NCI-H187 treated with DMSO at 0.1 percent for 48 hours (cell line): Measurements from ENCODE around the gene MST1R.
"Not testable (repeated sequence)": the region's sequence is repeated elsewhere in the genome, so short reads cannot be mapped to it uniquely, and the experiment has no call there.

ENCODE experiments used
- DNase-seq: peaks from one replicate; lab custom pipeline; 2025; lab: John Stamatoyannopoulos, UW

MST1R gene

DNA sequence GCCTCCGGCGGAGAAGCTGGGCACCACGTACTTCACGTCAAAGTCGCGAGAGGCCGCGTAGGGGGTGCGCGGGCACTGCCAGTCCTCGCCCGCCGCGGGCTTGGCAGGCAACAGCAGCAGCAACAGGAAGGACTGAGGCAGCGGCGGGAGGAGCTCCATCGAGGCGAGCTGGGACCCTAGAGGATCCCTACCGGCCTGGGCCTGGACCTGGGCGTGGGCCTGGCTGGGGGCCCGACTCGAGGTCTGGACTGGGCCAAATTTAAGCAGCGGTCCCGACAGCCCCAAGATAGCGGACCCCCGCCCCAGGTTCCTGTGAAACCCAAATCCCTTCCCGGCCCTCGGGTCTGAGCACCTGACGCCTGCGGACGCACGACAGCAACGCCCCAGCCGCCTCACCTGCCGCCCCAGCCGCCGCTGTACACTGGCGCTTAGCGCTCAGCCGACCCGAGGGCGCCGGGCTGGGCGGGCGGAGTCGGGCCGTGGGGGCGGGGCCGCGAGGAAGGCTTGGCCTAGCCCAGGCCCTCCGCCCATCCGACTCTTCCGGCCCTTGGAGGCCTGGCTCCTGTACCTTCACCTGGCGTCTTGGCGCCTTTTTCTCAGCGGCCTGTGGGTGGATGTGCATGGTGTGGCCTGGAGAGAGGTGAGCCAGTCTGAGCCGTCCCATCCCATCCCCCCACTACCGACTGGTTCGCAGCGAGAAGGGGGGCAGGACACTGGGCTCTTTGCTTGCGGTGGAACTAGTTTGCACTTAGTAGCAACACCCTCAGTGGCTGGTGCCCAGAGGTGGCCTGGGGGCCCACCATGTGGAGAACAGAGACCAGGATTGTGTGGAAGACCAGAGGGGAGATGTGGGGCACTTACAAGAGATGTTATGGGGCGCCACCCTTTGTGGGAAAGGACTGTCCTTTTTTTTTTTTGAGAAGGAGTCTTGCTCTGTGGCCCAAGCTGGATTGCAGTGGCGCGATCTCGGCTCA, at the start of gene MST1R:
TSS of gene MST1R (minus strand) at position 423 of the 974 bp plus-strand sequence. CDS start at position 159, 264 bp downstream.
- DNase-seq = peak; percentile 67

DNA sequence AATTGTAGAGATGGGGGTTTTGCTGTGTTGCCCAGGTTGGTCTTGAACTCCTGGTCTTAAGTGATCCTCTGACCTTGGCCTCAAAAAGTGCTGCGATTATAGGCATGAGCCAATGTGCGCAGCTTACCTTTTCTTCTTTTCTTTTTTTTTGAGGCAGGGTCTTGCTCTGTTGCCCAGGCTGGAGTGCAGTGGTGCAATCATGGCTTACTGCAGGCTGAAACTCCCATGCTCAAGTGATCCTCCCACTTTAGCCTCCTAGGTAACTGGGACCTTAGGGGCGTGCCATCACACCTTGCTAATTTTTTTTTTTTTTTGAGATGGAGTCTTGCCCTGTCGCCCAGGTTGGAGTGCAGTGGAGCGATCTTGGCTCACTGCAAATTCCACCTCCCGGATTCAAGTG, 49.3 kb upstream of the MST1R start:
- DNase-seq = no peak

DNA sequence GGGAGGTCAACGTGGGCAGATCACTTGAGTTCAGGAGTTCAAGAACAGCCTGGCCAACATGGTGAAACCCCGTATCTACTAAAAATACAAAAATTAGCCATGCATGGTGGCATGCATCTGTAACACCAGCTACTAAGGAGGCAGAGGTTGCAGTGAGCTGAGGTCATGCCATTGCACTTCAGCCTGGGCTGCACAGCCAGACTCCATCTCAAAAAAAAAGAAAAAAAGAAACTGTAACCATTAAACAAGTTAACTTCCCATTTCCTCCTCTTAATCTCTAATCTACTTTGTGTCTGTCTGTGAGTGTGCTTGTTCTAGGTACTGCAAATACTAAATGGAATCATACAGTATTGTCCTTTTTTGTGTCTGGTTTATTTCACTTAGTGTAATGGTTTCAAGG, 39.0 kb upstream of the MST1R start:
- no peak for DNase-seq

DNA sequence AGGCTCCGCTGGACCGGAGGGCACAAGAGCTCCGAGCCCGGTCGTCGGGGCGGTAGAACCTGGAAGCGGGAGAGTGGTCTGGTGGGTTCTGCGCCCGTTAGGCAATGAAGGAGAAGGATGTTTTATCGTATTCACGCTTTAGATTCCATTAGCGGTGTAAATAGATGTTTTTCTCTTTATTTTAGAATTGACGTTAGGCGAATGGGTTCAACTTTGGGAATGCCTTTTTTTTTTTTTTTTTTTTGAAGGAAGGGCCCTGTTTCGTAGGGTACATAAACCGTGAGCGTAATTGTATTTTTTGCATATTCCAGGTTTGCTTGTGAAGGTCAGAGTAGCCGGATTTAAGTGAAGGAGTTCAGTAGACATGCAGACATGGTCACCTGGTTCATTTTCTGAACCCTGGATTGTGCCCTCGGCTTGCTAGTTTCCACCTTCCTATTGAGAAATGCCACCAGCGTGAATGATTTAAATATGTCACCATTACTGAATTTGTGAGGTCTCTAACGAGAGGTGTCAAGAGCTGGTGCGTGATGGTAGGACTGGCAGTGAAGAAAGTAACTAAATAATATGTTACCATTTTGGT, 37.1 kb upstream of the MST1R start:
- no peak for DNase-seq

DNA sequence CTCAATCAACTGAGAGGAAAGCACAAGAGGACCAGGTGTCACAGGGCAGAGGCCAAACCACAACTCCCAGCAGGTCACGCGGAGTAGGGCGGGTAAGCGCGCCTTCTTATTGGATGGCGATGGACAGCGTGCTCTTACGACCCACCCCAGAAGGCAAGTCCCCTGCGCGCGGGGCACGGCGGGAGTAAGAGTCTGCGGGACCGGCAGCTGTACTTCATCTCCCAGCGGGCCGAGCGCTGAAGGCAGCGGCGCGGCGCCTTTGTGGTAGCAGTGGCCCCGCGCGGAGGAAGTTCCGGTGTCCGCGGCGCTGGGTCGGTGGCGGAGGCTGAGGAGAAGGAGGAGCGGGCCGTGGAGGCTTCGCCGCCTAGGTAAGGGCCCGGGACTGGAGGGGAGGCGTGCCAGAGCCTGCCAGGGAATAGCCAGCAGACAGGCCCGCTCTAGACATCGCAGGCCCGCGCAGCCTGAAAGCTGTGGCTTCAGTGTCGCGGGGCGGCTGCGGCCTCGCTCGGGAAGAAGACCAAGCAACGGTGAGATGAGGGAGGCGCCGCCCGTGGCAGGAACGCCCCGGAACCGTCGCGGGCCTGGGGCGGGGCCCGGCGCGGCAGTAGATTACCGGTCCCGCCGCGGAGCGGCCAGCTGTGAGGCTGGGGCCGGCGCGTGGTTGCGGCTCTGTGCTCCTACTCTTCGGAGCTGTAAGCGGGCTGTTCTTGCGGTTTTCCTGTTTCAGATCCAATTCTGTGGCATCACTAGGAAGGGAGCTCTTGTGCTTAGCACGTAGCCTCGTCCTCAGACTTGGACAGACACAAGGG, 36.4 kb upstream of the MST1R start, which contains the start of gene RBM6:
TSS of gene RBM6 (plus strand) at position 293 of the 809 bp plus-strand sequence. CDS start 22,492 bp downstream, outside the sequence.
- peak; percentile 67 for DNase-seq

DNA sequence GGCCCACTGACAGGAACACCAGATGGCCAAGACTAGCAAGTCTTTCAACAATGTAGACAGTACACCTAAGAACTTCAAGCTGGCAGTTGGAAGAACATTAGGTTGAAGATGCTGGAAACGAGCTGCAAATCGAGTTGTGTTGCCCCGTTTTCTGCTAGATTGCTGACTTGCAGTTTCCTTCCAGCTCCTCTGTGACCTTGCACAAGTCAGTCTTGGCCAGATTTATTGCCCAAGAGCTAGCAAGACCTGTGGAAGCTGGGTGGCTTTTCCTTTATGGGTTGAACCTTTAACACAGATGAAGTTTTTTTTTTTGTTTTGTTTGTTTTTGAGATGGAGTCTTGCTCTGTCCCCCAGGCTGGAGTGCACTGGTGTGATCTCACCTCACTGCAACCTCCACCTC, 33.4 kb upstream of the MST1R start:
- no peak for DNase-seq

DNA sequence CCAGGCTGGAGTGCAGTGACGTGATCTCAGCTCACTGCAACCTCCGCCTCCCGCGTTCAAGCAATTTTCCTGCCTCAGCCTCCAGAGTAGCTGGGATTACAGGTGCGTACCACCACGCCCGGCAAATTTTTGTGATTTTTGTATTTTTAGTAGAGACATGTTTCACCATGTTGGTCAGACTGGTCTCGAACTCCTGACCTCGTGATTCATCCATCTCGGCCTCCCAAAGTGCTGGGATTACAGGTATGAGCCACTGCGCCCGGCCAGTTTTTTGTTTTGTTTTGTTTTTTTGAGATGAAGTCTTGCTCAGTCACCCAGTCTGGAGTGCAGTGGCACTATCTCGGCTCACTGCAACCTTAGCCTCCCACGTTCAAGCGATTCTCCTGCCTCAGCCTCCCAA, 28.6 kb upstream of the MST1R start:
- DNase-seq = not testable (repeated sequence)

DNA sequence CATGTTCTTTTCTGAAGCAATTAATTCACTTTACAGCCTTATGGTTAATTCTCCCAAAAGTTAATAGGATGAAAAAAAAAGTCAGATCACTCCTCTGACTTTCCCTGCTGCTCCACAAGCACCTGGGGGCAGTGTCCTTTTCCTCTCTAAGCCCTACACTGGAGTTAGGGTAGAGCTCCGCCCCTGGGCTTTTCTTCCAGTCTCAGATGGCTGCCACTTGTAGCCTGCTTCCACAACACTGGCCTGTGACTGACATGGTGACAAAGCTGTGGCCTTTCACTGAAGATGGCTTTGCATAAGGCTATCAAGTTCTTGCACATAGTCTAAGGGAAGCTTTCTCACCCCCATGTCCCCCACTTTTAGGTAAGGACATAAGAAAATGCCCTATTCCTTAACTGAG, 27.2 kb upstream of the MST1R start:
- no peak for DNase-seq

DNA sequence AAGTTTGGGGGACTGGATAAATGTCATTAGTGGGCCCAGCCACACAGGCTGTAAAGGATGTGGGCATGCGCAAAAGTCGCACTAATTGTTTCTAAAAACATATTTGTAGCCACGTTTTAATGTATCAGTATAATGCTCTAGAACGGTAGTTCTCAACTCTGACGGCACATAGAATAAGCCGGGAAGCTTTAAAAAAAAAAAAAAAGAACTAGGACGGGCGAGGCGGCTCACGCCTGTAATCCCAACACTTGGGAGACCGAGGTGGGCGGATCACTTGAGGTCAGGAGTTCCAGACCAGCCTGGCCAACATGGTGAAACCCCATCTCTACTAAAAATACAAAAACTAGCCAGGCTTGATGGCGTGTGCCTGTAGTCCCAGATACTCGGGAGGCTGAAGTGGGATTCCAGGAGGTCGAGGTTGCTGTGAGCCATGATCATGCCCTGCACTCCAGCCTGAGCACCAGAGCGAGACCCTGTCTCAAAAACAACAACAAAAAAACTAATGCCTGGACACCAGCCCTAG, 26.6 kb upstream of the MST1R start:
- DNase-seq = no peak

DNA sequence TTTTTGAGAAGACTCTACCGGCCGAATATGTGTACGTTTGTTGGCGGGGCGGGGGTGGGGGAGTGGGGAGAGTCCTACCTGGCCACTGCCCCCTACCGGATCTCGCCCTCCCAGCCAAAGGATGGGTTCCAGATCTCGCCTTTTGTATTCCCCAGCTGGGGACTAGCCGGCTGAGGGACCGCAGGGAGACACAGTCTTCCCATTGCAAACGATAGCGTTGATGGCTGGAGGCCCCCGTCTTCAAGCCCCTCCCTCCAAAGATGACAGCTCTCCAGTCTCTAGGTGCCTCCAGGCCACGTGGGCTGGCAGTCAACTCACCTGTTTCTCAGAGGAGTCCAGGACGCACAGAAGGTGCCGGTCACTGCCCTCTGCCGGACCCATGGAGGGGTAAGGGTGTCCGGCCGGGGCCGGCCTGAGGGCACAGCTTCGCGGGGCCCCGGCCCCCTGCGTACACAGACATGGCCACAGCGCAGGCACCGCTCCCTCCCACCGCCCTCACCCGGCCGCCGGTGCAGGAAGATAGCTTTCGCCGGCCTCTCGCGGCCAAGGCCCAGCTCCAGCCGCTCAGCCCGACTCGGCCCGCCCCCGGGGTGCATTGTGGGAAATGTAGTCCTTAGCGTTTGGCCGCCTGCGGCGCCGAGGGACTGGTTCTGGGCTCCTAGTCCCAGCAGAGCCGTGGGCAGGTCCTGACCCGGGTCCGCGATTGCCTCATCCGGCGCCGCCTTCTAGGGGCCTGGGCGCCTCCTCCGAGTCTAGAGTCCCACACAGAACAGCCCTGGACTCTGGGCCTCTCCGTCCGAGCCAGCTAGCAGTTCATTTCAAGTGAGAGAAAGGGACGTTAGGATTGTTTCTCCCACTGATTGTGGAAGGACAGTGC, 25.9 kb upstream of the MST1R start, which contains the start of gene MON1A:
TSS of gene MON1A (minus strand) at position 521 of the 877 bp plus-strand sequence. CDS start 16,465 bp downstream, outside the sequence.
- peak; percentile 2 for DNase-seq

DNA sequence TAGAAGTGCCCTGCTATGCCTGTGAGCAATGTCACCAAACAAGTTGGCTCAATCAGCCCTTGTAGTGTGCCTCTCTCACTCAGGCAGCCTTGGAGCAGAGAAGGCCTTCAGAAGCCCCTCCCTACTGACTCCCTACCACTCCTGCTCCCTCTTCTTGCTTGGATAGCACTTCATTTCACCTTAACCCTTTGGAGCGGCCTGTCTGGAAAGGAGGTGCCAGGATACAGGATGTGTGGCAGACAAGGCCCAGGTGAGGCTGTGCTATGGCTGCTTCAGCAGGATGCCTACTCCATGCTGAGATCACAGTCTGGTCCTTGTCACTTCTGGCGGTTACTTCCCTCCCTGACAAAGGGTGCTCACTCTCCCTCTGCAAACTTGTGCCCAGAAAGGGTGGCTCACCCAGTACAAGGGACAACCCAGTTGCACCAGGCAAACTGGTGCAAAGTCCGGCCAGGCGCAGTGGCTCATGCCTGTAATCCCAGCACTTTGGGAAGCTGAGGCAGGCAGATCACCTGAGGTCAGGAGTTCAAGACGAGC, 24.9 kb upstream of the MST1R start:
- DNase-seq = no peak

DNA sequence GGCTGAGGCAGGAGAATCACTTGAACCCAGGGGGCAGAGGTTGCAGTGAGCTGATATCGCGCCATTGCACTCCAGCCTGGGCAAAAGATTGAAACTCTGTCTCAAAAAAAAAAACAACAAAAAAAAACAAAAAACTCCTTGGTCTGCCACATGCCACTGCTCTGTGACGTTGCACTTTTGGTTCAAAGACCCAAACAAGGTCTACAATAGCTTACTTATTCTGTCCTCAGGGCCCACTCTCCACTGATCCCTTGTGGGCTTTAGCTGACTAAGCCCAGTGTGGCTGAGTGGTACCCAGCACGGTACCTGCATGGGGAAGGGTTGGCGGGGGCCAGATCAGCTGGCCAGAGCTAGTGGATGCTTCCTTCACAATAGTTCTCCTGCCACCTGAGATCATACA, 24.1 kb upstream of the MST1R start:
- no peak for DNase-seq

DNA sequence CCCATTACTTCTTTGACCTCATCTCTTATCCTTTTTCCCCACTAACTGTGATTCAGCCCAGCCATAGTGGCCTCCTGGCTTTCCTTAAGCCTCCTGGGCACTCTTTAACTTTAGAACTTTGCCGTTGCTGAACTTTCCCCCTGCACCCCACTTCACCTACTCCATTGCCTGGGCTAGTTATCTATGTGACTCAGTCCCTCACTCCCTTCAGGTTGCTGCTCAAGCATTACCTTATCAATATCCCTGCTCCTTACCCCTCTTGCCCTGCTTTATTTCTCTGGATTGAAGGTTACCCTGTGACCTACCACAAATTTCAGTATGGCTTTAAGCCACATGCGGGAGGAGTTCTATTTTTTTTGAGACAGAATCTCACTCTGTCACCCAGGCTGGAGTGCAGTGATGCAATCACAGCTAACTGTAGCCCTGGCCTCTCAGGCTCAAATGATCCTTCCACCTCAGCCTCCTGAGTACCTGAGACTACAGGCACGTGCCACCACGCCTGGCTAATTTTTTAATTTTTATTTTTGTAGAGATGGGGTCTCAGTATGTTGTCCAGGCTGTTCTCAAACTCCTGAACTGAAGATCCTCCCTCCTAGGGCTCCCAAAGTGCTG, 22.6 kb upstream of the MST1R start:
- DNase-seq = no peak

DNA sequence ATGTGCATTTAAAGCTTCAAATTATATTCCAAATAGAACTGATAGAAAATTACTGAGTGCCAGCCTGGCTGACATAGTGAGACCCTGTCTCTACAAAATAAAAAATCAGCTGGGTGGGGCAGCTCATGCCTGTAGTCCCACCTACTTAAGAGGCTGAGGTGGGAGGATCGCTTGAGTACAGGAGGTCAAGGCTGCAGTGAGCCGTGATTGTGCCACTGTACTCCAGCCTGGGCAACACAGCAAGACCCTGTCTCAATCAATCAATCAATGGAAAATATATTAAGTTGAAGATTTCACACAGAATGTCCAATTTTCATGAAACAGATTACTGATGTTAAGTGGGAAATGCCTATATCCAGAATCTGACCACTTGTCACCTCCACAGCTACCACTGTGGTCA, 21.8 kb upstream of the MST1R start:
- no peak for DNase-seq

DNA sequence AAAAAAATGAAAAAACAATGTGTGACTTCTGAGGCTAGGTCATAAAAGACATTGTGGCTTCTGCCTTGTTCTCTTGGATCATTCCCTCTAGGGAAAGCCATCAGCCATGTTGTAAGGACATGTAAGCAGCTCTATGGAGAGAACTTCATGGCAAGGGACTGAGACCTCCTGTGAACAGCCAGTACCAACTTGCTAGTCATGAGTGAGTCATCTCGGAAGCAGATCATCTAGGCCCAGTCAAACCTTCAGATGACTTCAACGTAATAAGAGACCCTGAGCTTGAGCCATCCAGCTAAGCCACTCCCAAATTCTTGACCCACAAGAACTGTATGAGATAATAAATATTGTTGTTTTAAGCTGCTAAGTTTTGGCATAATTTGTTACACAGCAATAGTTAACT, 21.0 kb upstream of the MST1R start:
- DNase-seq = no peak

DNA sequence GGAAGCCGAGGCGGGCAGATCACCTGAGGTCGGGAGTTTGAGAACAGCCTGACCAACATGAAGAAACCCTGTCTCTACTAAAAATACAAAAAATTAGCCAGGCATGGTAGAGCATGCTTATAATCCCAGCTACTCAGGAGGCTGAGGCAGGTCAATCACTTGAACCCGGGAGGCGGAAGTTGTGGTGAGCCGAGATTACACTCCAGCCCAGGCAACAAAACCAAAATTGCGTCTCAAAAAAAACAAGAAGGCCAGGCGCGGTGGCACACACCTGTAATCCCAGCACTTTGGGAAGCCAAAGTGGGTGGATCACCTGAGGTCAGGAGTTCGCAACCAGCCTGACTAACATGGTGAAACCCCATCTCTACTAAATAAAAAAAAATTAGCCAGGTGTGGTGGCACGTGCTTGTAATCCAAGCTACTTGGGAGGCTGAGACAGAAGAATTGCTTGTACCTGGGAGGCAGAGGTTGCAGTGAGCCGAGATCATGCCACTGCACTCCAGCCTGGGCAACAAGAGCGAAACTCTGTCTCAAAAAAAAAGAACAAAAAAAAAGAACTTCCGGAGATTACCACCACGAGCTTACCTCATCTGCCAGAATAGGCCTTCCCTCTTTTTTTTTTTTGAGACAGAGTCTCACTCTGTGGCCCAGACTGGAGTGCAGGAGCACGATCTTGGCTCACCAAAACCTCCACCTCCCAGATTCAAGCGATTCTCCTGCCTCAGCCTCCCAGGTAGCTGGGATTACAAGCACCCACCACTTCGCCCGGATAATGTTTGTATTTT, 14.3 kb upstream of the MST1R start:
- not testable (repeated sequence) for DNase-seq

DNA sequence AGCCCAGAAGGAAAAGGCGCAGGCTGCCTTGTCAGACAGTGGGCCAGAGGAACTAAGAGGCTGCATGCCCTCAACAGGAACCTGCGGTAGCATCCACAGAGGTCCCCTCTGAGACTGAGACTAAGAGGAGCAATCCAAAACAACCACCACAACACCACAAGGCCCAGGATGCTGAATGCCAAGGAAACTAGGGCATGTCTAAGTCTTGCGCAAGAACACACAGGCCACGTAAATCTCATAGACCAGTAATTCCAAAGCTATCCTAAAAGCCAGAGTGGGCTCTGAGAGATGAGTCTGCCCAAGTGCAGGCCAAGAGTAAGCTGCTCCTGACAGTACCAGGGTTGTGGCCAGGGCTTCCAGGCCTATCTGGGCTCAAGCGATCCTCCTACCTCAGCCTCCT, 13.0 kb upstream of the MST1R start:
- DNase-seq = no peak

DNA sequence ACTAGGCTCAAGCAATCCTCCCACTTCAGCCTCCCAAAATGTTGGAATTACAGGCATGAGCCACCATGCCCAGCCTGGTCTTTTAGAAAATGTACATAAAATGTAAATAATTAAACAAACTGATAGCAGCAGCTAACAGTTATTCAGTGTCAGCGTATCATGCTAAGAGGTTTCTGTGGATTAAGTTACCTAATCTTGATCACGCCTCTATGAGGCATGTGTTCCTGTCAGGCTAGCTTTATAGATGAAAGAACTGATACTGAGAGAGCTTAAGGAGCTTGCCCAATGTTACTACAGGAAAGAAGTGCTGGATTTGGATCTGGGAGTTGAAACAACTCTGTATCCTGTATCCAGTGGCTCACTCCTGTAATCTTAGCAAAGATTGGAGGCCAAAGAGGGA, 11.2 kb upstream of the MST1R start:
- DNase-seq = no peak

DNA sequence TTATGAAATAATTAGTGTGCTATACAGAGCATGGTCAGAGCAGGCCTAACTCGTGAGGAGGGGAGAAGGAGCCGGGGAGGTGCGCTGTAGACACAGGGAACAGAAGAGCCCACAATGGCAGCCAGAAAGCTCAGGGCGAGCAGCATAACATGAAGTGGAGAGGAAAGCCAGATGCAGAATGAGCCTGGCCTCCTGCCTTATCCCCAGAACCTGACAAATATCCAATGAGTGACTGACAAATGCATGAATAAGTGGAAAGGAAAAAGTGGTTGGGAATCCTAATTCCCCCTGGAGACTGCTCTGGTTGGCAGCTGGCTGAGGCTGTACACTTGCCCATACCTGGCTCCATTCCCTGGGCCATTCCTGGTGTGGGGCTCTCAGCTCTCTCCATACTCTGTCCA, 9.2 kb upstream of the MST1R start:
- peak; percentile 65 for DNase-seq
